HFFc6 (cell line): Measurements from ENCODE around the gene SRRT. TPM values are rescaled to one million over a fixed set of nuclear protein-coding genes. Genes with fewer than 3 reads are reported as not detected.
"Not testable (repeated sequence)": the region's sequence is repeated elsewhere in the genome, so short reads cannot be mapped to it uniquely, and the experiment has no call there.

Source experiments
- DNase-seq: peaks from one replicate; pipeline ENCODE4 v3.0.0-alpha.2; 2018
- H3K27ac Mint-ChIP-seq: 2 replicates; pipeline ENCODE4 v1.8.0; 2020; ENCODE audit warnings: mild to moderate bottlenecking, mixed read lengths
- H3K27me3 Mint-ChIP-seq: 2 replicates; pipeline ENCODE4 v1.8.0; 2021; ENCODE audit warnings: mild to moderate bottlenecking, moderate library complexity, mixed read lengths; ENCODE audit not compliant: insufficient read depth
- H3K36me3 Mint-ChIP-seq: 2 replicates; pipeline ENCODE4 v1.8.0; 2021; ENCODE audit warnings: low read depth, mixed read lengths
- H3K4me1 Mint-ChIP-seq: 2 replicates; pipeline ENCODE4 v1.8.0; 2020; ENCODE audit warnings: low read depth, mixed read lengths
- H3K4me3 Mint-ChIP-seq: 2 replicates; pipeline ENCODE4 v1.8.0; 2020; ENCODE audit warnings: mild to moderate bottlenecking, moderate library complexity, mixed read lengths
- H3K9me3 Mint-ChIP-seq: 2 replicates; pipeline ENCODE4 v1.8.0; 2020; ENCODE audit warnings: mild to moderate bottlenecking, mixed read lengths
- microRNA-seq: library from miRNA; unstranded; fragments of <30 nt; microRNA quantifications from one replicate; pipeline ENCODE4, GENCODE V29; 2019
- total RNA-seq, 6 experiments: library from RNA; stranded (reverse); fragmentation: NEBNext Ultra II Directional; extraction: Animal tissue kit (Norgen Biotek cat#: 25700); gene quantifications; 2 replicates in 1 of 6; 3 replicates in 5 of 6; pipeline ENCODE4 v1.2.3, GENCODE V29; 2021
- TF ChIP-seq, protein P1 (sequence below): fragments of 200-600 bp; sonication (generic); IDR thresholded peaks from 2 replicates; pipeline ENCODE4 v1.5.0; 2021; ENCODE audit warnings: antibody characterized with exemption, mild to moderate bottlenecking

SRRT gene
- total RNA-seq, 6 experiments from 2014 or later, result 111 to 154 (median 133) TPM

DNA sequence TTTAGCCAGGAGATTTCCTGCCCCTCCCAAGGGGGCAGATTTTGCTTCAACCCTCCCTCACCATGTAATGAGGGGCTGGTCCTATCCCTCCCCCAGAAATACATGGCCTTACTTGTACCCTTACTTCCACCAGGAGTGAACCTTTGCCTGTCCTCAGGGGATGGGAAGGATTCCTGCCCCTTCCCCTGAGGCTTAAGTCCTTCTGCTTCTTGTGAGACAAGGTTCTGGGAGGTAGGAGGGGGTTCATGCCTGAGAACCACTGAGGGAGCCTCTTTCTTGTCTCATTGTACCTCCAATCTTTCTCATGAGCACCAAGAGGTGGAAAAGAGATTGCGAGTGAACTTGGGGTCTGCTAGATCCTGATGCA is 54.9 kb downstream of the SRRT start:
- peaks cover 14% of the 10 kb centered on the region for H3K27me3 Mint-ChIP-seq
- TF ChIP-seq, protein P1, sequence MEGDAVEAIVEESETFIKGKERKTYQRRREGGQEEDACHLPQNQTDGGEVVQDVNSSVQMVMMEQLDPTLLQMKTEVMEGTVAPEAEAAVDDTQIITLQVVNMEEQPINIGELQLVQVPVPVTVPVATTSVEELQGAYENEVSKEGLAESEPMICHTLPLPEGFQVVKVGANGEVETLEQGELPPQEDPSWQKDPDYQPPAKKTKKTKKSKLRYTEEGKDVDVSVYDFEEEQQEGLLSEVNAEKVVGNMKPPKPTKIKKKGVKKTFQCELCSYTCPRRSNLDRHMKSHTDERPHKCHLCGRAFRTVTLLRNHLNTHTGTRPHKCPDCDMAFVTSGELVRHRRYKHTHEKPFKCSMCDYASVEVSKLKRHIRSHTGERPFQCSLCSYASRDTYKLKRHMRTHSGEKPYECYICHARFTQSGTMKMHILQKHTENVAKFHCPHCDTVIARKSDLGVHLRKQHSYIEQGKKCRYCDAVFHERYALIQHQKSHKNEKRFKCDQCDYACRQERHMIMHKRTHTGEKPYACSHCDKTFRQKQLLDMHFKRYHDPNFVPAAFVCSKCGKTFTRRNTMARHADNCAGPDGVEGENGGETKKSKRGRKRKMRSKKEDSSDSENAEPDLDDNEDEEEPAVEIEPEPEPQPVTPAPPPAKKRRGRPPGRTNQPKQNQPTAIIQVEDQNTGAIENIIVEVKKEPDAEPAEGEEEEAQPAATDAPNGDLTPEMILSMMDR, result no peak
- H3K9me3 Mint-ChIP-seq, result no peaks in the 10 kb centered on the region

DNA sequence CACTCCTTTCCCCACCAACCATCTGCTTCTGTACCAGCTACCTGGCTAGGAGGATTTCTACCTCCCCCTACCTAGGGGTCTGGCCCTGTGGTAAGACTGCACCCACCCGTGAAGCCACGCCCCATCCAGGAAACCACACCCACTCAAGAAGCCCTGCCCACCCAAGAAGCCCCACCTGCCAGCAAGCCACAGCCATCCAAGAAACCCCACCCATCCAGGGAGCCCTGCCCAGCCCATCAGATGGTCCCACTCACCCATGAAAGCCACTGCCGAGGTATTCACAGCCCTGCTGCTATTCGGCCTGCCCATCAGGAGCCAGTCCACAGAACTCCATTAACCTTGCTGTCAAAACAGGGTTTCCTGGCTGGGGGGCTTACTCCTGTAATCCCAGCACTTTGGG is 58.8 kb downstream of the SRRT start:
- peaks cover 6% of the 10 kb centered on the region; the same call in 1 of the 2 replicates for H3K36me3 Mint-ChIP-seq
- H3K4me1 Mint-ChIP-seq, result peaks cover 13% of the 10 kb centered on the region
- TF ChIP-seq, protein P1, result no peak
- H3K27me3 Mint-ChIP-seq, result peaks cover 27% of the 10 kb centered on the region
- H3K27ac Mint-ChIP-seq, result no peak overlapping the region
- no peaks in the 10 kb centered on the region for H3K9me3 Mint-ChIP-seq
- no peak for DNase-seq
- no peak overlapping the region for H3K4me3 Mint-ChIP-seq

More for the DNA sequence above, 54.9 kb downstream of the SRRT start:
- Mint-ChIP-seq H3K36me3 (peaks cover 6% of the 10 kb centered on the region; the same call in 1 of the 2 replicates), H3K27ac (no peak overlapping the region), H3K4me1 (peaks cover 13% of the 10 kb centered on the region), H3K4me3 (no peak overlapping the region)
- no peak for DNase-seq

DNA sequence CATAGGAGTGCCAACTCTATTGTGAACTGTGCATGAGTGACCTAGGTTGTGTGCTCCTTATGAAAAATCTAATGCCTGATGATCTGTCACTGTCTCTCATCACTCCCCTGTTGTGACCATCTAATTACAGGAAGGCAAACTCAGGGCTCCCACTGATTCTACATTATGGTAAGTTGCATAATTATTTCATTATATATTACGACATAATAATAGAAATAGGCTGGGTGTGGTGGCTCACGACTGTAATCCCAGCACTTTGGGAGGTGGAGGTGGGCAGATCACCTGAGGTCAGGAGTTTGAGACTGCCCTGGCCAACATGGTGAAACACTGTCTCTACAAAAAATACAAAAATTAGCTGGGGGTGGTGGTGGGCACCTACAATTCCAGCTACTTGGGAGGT is 60.5 kb downstream of the SRRT start:
- H3K4me1 Mint-ChIP-seq, DNase-seq, H3K9me3 Mint-ChIP-seq, H3K27ac Mint-ChIP-seq, H3K4me3 Mint-ChIP-seq, H3K36me3 Mint-ChIP-seq: not testable (repeated sequence)
- H3K27me3 Mint-ChIP-seq, result peaks cover 20% of the 10 kb centered on the region

DNA sequence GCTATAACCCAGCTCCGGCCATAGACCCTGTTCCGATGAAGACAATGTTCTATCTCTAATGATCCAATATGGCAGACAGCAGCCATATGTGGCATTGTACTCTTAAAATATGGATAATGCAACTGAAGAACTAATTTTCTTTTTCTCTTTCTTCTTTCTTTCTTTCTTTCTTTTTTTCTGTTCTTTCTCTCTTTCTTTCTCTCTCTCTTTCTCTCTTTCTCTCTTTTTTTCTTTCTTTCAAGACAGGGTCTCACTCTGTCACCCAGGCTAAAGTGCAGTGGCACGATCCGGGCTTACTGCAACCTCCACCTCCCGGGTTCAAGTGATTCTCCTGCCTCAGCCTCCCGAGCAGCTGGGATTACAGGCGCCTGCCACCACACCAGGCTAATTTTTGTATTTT is 61.3 kb downstream of the SRRT start:
- H3K36me3 Mint-ChIP-seq, DNase-seq, H3K9me3 Mint-ChIP-seq, H3K4me3 Mint-ChIP-seq, H3K4me1 Mint-ChIP-seq, H3K27ac Mint-ChIP-seq: not testable (repeated sequence)
- peaks cover 20% of the 10 kb centered on the region for H3K27me3 Mint-ChIP-seq

Small RNA genes within 50 kb of the gene (microRNA-seq; reads per million reads assigned to microRNA genes)
- gene MIR6875, result 3.1 reads per million

Other genes with a start within 250 kb of the SRRT start
- gene TFR2, start 233.6 kb upstream of the SRRT start, total RNA-seq, result 1 to 10 TPM in 1 of 6 experiments, under 1 TPM in 3, not detected in 2; 0.16 to 1.1 (median 0.27) TPM
- gene ACTL6B, start 218.7 kb upstream of the SRRT start, total RNA-seq, result not detected
- 100 to 1,000 TPM; 301 to 369 (median 322) TPM for gene GNB2, start 201.4 kb upstream of the SRRT start, total RNA-seq
- 10 to 100 TPM; 17.7 to 21.8 (median 19.2) TPM for gene GIGYF1, start 180.9 kb upstream of the SRRT start, total RNA-seq
- gene POP7, start 169.0 kb upstream of the SRRT start, total RNA-seq, result 10 to 100 TPM; 30.2 to 42.2 (median 34.4) TPM
- not detected for gene EPO, start 154.6 kb upstream of the SRRT start, total RNA-seq
- not detected for gene ZAN, start 141.5 kb upstream of the SRRT start, total RNA-seq
- gene EPHB4, start 47.6 kb upstream of the SRRT start, total RNA-seq, result 1 to 10 TPM; 3.8 to 10.0 (median 4.6) TPM
- 10 to 100 TPM; 19.3 to 26.2 (median 21.7) TPM for gene SLC12A9, start 22.4 kb upstream of the SRRT start, total RNA-seq
- 100 to 1,000 TPM; 125 to 148 (median 140) TPM for gene TRIP6, start 7.7 kb upstream of the SRRT start, total RNA-seq
- 1 to 10 TPM; 3.2 to 3.6 (median 3.5) TPM for gene UFSP1, start 14.6 kb downstream of the SRRT start, total RNA-seq
- under 1 TPM in 1 of 6 experiments, not detected in 5; 0.31 TPM for gene ACHE, start 20.8 kb downstream of the SRRT start, total RNA-seq
- not detected for gene MUC3A, start 74.4 kb downstream of the SRRT start, total RNA-seq
- gene MUC12, start 94.5 kb downstream of the SRRT start, total RNA-seq, result 1 to 10 TPM in 5 of 6 experiments, under 1 TPM in 1; 0.91 to 2.3 (median 1.6) TPM
- gene MUC17, start 145.0 kb downstream of the SRRT start, total RNA-seq, result not detected
- gene TRIM56, start 210.4 kb downstream of the SRRT start, total RNA-seq, result 10 to 100 TPM; 17.8 to 20.6 (median 19.4) TPM